Uterus (tissue), 2 donors: Measurements from ENCODE around the gene CTRL.

Experiments
- CTCF ChIP-seq, 4 experiments: fragments of 200-600 bp in 2 of 4; fragments of 450-650 bp in 2 of 4; sonication (generic) in 2 of 4; IDR thresholded peaks; one replicate each; pipeline ENCODE4 v1.5.1; 2016 to 2019; ENCODE audit warnings: antibody characterized with exemption in 4 of 4, mild to moderate bottlenecking in 2 of 4, moderate library complexity in 1 of 4
- POLR2A ChIP-seq, 2 donors: fragments of 450-650 bp; IDR thresholded peaks; one replicate each; pipeline ENCODE4 v1.6.1; 2016; ENCODE audit warnings: antibody characterized with exemption in 2 of 2, mild to moderate bottlenecking in 1 of 2, moderate library complexity in 1 of 2

- TF ChIP-seq POLR2A (IDR thresholded peaks at IDR 0.05): no peak
- no peak for TF ChIP-seq CTCF (IDR thresholded peaks at IDR 0.05)
These were observed at the start of gene CTRL for GRCh38 chr16:67931712-67932461.
